ENCODE results near the gene CYP27A1. TPM values are rescaled to one million over a fixed set of nuclear protein-coding genes. Genes with fewer than 3 reads are reported as not detected.
"Not testable (repeated sequence)": the region's sequence is repeated elsewhere in the genome, so short reads cannot be mapped to it uniquely, and the experiment has no call there.

The CYP27A1 gene
- total and polyA plus RNA-seq, 4 donors: 112 to 354 (median 305) TPM

GRCh38 chr2:218839888-218840287 lies 57.9 kb downstream of the CYP27A1 start:
- Histone ChIP-seq H3K36me3 (ENCODE audit: control insufficient read depth in 4 of 4, insufficient read depth in 3 of 4, low read depth in 1 of 4, low read length in 3 of 4) (no peaks in the 10 kb centered on the region), H3K4me3 (ENCODE audit: low read depth in 1 of 3, low read length in 3 of 3) (no peak overlapping the region), H3K27ac (ENCODE audit: low read depth in 1 of 2, low read length in 2 of 2) (no peak overlapping the region), H3K27me3 (ENCODE audit: control insufficient read depth in 4 of 4, insufficient read depth in 4 of 4, low read length in 3 of 4) (no peaks in the 10 kb centered on the region), H3K9ac (ENCODE audit: low read depth in 1 of 2, low read length in 2 of 2) (no peak overlapping the region), H3K4me1 (ENCODE audit: control insufficient read depth in 4 of 4, insufficient read depth in 4 of 4, low read length in 3 of 4) (no peaks in the 10 kb centered on the region), H3K9me3 (ENCODE audit: control insufficient read depth in 4 of 4, low read length in 3 of 4) (peaks cover 0 to 4% (median 0%) of the 10 kb centered on the region in 4 donors)
- WGBS: 72% methylated on average over 1 of the region's 1 CpG
- TF ChIP-seq HNF4G (IDR thresholded peaks at IDR 0.05): no peak
- no peak for TF ChIP-seq EGR1 (IDR thresholded peaks at IDR 0.05; ENCODE audit: low read depth in 2 of 2)
- TF ChIP-seq ZBTB33 (IDR thresholded peaks at IDR 0.05): no peak
- TF ChIP-seq ATF3 (IDR thresholded peaks at IDR 0.05): no peak
- no peak for TF ChIP-seq NR2F2 (IDR thresholded peaks at IDR 0.05)
- no peak for TF ChIP-seq TAF1 (conservative IDR thresholded peaks at IDR 0.05)
- TF ChIP-seq FOXA1 (IDR thresholded peaks at IDR 0.05): no peak
- TF ChIP-seq FOXA2 (IDR thresholded peaks at IDR 0.05): no peak
- DNase-seq (ENCODE audit: low spot score): no peak

- H3K9ac ChIP-seq (ENCODE audit: low read depth in 1 of 2, low read length in 2 of 2); DNase-seq (ENCODE audit: low spot score); H3K4me3 ChIP-seq (ENCODE audit: low read depth in 1 of 3, low read length in 3 of 3); H3K36me3 ChIP-seq (ENCODE audit: control insufficient read depth in 4 of 4, insufficient read depth in 3 of 4, low read depth in 1 of 4, low read length in 3 of 4); H3K27me3 ChIP-seq (ENCODE audit: control insufficient read depth in 4 of 4, insufficient read depth in 4 of 4, low read length in 3 of 4); H3K9me3 ChIP-seq (ENCODE audit: control insufficient read depth in 4 of 4, low read length in 3 of 4); H3K4me1 ChIP-seq (ENCODE audit: control insufficient read depth in 4 of 4, insufficient read depth in 4 of 4, low read length in 3 of 4); H3K27ac ChIP-seq (ENCODE audit: low read depth in 1 of 2, low read length in 2 of 2): not testable (repeated sequence)
- 87% methylated on average over 5 of the region's 5 CpGs for WGBS
These were observed 62.4 kb downstream of the CYP27A1 start for GRCh38 chr2:218844334-218844733.

GRCh38 chr2:218846963-218847362 lies 65.0 kb downstream of the CYP27A1 start:
- not testable (repeated sequence) for H3K9ac ChIP-seq (ENCODE audit: low read depth in 1 of 2, low read length in 2 of 2); H3K36me3 ChIP-seq (ENCODE audit: control insufficient read depth in 4 of 4, insufficient read depth in 3 of 4, low read depth in 1 of 4, low read length in 3 of 4); DNase-seq (ENCODE audit: low spot score); H3K27me3 ChIP-seq (ENCODE audit: control insufficient read depth in 4 of 4, insufficient read depth in 4 of 4, low read length in 3 of 4); H3K27ac ChIP-seq (ENCODE audit: low read depth in 1 of 2, low read length in 2 of 2); H3K4me1 ChIP-seq (ENCODE audit: control insufficient read depth in 4 of 4, insufficient read depth in 4 of 4, low read length in 3 of 4); H3K4me3 ChIP-seq (ENCODE audit: low read depth in 1 of 3, low read length in 3 of 3); H3K9me3 ChIP-seq (ENCODE audit: control insufficient read depth in 4 of 4, low read length in 3 of 4)
- 88% methylated on average over 18 of the region's 18 CpGs for WGBS

- 87% methylated on average over 7 of the region's 7 CpGs for WGBS
- H3K27me3 ChIP-seq (ENCODE audit: control insufficient read depth in 4 of 4, insufficient read depth in 4 of 4, low read length in 3 of 4): peaks cover 0 to 7% (median 4%) of the 10 kb centered on the region in 4 donors
- TF ChIP-seq EGR1 (IDR thresholded peaks at IDR 0.05; ENCODE audit: low read depth in 2 of 2) (no peak), SP1 (IDR thresholded peaks at IDR 0.05) (no peak), MAX (IDR thresholded peaks at IDR 0.05) (no peak), ATF3 (IDR thresholded peaks at IDR 0.05) (no peak), NR2F2 (IDR thresholded peaks at IDR 0.05) (no peak), REST (IDR thresholded peaks at IDR 0.05) (no peak), CTCF (IDR thresholded peaks at IDR 0.05; ENCODE audit: low read depth, low read length, missing input control) (no peak), RAD21 (IDR thresholded peaks at IDR 0.05) (no peak), YY1 (IDR thresholded peaks at IDR 0.05) (no peak), HNF4G (IDR thresholded peaks at IDR 0.05) (no peak), JUND (IDR thresholded peaks at IDR 0.05) (no peak)
These were observed 67.8 kb downstream of the CYP27A1 start for GRCh38 chr2:218849721-218850120.

More at GRCh38 chr2:218849721-218850120, 67.8 kb downstream of the CYP27A1 start:
- Histone ChIP-seq H3K9ac (ENCODE audit: low read depth in 1 of 2, low read length in 2 of 2) (no peak overlapping the region), H3K4me3 (ENCODE audit: low read depth in 1 of 3, low read length in 3 of 3) (no peak overlapping the region), H3K4me1 (ENCODE audit: control insufficient read depth in 4 of 4, insufficient read depth in 4 of 4, low read length in 3 of 4) (no peaks in the 10 kb centered on the region), H3K27ac (ENCODE audit: low read depth in 1 of 2, low read length in 2 of 2) (no peak overlapping the region), H3K36me3 (ENCODE audit: control insufficient read depth in 4 of 4, insufficient read depth in 3 of 4, low read depth in 1 of 4, low read length in 3 of 4) (no peaks in the 10 kb centered on the region), H3K9me3 (ENCODE audit: control insufficient read depth in 4 of 4, low read length in 3 of 4) (no peaks in the 10 kb centered on the region)
- no peak for DNase-seq (ENCODE audit: low spot score)
